Adipocyte (in vitro differentiated cells): ENCODE results near the gene CALCOCO1.
"Not testable (repeated sequence)": the region's sequence is repeated elsewhere in the genome, so short reads cannot be mapped to it uniquely, and the experiment has no call there.

Source experiments
- DNase-seq: peaks from one replicate; pipeline ENCODE4 v3.0.0-alpha.2; 2015; ENCODE audit warnings: low read depth
- H3K27me3 ChIP-seq: replicated peaks from 2 replicates; pipeline ENCODE4 v1.7.0; 2013; ENCODE audit warnings: mild to moderate bottlenecking, low read length, moderate library complexity; ENCODE audit not compliant: control insufficient read depth, insufficient read depth
- H3K36me3 ChIP-seq: 2 replicates; pipeline ENCODE4 v1.7.0; 2013; ENCODE audit warnings: low read length, mild to moderate bottlenecking, moderate library complexity; ENCODE audit not compliant: control insufficient read depth, insufficient read depth, severe bottlenecking
- H3K4me1 ChIP-seq: 2 replicates; pipeline ENCODE4 v1.7.0; 2013; ENCODE audit warnings: mild to moderate bottlenecking, low read length, moderate library complexity; ENCODE audit not compliant: control insufficient read depth, insufficient read depth
- H3K4me3 ChIP-seq: 2 replicates; pipeline ENCODE4 v1.7.0; 2013; ENCODE audit warnings: mild to moderate bottlenecking, low read length, moderate library complexity
- H3K9ac ChIP-seq: 2 replicates; pipeline ENCODE4 v1.7.0; 2013; ENCODE audit warnings: mild to moderate bottlenecking, low read length, moderate library complexity
- H3K9me3 ChIP-seq: 2 replicates; pipeline ENCODE4 v1.7.0; 2013; ENCODE audit warnings: mild to moderate bottlenecking, low read length, moderate library complexity; ENCODE audit not compliant: control insufficient read depth

The CALCOCO1 gene, protein sequence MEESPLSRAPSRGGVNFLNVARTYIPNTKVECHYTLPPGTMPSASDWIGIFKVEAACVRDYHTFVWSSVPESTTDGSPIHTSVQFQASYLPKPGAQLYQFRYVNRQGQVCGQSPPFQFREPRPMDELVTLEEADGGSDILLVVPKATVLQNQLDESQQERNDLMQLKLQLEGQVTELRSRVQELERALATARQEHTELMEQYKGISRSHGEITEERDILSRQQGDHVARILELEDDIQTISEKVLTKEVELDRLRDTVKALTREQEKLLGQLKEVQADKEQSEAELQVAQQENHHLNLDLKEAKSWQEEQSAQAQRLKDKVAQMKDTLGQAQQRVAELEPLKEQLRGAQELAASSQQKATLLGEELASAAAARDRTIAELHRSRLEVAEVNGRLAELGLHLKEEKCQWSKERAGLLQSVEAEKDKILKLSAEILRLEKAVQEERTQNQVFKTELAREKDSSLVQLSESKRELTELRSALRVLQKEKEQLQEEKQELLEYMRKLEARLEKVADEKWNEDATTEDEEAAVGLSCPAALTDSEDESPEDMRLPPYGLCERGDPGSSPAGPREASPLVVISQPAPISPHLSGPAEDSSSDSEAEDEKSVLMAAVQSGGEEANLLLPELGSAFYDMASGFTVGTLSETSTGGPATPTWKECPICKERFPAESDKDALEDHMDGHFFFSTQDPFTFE

DNA sequence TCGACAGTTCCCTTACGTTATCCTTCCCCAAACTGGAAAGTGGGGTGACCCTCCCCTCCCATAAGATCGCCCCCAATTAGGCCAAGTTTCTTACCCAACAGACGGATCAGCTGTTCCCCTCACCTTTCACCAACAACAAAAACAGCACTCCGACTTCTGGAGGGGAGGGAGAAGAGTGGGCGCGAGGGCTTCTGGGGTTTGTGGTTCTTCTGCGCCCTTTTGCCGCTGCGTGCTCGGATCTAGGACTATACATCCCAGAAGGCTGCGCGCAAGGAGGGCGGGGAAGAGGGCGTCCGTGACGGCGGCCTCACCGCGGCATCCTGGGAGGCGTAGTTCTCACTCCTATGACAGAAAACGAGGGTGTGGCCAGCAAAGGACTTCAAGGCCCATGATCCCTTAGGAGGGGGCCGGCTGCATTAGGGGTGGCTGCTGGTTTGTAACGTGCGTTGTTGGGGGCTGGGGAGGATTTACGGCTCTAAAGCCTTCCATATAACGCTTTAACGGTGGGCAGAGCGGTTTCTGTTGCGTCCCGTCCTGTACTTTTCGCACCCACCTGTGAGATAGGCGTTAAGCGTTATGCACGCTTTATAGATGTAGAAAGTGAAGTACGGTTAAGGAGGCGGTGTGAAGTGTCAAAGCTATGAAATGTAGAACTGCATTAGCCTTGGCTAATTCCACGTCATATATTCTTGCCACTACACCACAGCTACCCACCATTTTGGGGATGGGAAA is at the start of gene CALCOCO1:
Gene CALCOCO1 (minus strand): TSS at position 143 of the 732 bp plus-strand sequence. CDS start 2,210 bp downstream, outside the sequence.
- Histone ChIP-seq H3K36me3 (peaks cover 26% of the 10 kb centered on the region), H3K4me3 (peak within 1 kb of the TSS; percentile 94), H3K27me3 (no peaks in the 10 kb centered on the region)

DNA sequence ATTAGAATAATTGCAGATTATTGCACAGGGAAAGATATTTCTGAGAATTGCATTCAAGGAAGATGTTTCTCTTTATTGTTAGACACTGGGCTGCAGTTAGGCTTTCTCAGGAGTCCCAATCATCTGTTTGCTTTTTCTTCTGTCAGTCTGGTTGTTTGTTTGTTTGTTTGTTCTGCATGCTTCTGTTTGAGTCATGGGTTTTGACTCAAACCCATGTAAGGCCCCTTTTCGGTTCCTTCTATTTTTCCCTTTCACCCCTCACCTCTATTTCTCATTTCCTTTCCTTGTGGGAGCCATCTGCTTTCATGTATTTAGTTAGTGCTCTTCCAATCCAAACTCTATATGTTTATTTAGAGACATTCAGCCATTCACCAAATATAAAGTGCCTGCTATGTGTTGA is 49.6 kb upstream of the CALCOCO1 start:
- Histone ChIP-seq H3K4me3 (no peak overlapping the region), H3K4me1 (peaks cover 41% of the 10 kb centered on the region), H3K36me3 (no peaks in the 10 kb centered on the region), H3K27me3 (peaks cover 19% of the 10 kb centered on the region), H3K9me3 (no peaks in the 10 kb centered on the region), H3K9ac (peak overlapping the region; percentile 53)
- DNase-seq = no peak

More for the DNA sequence above, at the start of gene CALCOCO1:
- Histone ChIP-seq H3K9ac (peak within 1 kb of the TSS; percentile 93), H3K4me1 (peaks cover 30% of the 10 kb centered on the region), H3K9me3 (no peaks in the 10 kb centered on the region)
- peak; percentile 99 for DNase-seq

DNA sequence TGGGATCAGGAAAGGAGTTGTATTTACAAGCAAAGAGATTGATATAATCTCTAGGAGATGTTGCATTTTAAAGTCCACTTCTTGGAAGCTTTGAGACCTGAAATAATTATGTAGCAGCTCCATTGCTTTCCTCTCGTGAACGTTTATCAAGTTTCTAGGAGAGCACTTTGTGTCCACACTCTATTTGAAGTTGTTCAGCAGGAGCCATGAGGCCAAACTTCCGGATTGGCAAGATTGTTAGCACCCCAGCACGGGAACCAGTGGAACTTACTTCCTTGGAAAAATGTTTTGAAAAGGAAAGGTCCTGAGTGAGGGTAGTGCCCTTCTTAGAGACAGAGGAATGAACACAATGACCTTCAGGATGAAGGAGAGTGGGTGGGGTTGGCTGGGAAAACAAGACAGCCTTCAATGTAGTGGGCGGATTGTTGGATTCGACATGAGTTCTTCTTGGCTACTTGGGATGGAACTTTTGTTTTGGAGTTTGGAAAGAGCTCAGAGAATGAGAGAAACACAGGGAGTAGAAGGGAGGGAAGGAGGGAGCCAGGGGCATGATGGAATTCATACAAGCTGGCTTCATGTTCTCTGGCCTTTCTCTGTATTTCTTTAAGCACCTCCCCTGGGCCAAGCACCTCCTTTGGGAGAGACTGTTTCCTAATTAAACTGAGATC is 48.4 kb upstream of the CALCOCO1 start:
- no peaks in the 10 kb centered on the region for H3K36me3 ChIP-seq
- H3K27me3 ChIP-seq = peaks cover 6% of the 10 kb centered on the region
- peak overlapping the region; percentile 31 for H3K4me3 ChIP-seq
- H3K4me1 ChIP-seq = peaks cover 52% of the 10 kb centered on the region
- no peaks in the 10 kb centered on the region for H3K9me3 ChIP-seq
- DNase-seq = no peak
- H3K9ac ChIP-seq = peak overlapping the region; percentile 53

DNA sequence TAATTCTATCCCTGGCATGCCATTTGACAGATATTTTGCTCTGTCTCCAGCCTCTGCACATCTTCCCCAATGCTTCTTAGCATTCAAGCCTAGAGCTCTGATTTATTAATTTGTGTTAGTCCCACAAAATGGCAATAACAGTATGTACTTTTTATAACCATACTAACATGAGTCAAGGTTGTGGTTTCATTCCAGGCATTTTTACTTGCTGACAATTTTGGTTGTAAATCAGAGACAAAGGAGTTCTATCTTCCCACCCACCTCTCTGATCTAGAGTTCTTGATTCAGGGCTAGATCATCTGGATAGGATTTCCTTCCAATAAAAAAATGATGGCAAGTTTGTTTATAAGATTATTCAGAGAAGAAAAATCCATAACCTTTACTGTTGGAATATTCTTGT is 43.0 kb upstream of the CALCOCO1 start:
- no peaks in the 10 kb centered on the region for H3K27me3 ChIP-seq
- H3K36me3 ChIP-seq = no peaks in the 10 kb centered on the region
- H3K9ac ChIP-seq = peak overlapping the region; percentile 73
- peaks cover 36% of the 10 kb centered on the region for H3K4me1 ChIP-seq
- peak overlapping the region; percentile 24 for H3K4me3 ChIP-seq
- DNase-seq = peak; percentile 67
- H3K9me3 ChIP-seq = no peaks in the 10 kb centered on the region

DNA sequence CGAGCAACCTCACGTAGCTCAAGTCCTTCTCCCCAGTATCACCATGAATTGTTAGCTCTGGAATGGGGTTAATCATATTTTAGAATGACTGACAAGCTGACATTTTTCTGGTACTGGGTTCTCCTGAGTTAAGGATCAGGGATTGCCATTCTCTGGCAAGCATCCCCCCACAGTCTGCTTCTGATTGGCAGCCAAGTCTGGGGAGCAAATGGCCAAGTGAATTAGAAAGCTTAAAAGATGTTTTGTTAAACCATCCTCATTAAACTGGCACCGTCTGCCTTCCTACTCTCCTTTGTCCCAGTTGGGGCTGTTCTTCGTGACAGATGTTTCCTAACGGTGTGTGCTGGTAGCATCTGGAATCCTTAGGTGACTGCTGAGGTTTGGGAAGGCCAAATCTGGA is 41.7 kb upstream of the CALCOCO1 start:
- DNase-seq = no peak
- Histone ChIP-seq H3K4me3 (peak overlapping the region; percentile 53), H3K9ac (peak overlapping the region; percentile 72), H3K9me3 (no peaks in the 10 kb centered on the region), H3K4me1 (peaks cover 33% of the 10 kb centered on the region), H3K27me3 (no peaks in the 10 kb centered on the region), H3K36me3 (no peaks in the 10 kb centered on the region)

DNA sequence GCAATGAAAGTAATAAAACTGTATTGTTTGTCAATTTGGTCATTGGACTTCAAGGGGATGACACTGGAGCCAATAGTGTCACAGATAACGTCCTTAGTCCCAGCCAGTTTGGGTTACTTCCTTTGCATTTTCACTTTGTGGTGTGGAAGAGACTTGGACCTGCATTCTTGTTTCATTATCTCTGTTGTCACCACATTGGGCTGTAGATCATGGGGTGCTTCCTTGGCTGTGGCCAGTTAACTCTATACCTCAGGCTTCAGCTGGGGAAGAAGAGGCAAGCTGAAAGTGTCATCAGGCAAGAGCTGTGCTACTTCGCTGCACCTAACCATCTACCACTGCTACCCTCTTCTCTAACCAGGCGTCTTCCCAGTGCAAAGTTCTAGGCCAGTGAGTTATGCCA is 39.6 kb upstream of the CALCOCO1 start:
- no peaks in the 10 kb centered on the region for H3K9me3 ChIP-seq
- H3K9ac ChIP-seq = no peak overlapping the region
- no peak for DNase-seq
- no peak overlapping the region for H3K4me3 ChIP-seq
- peaks cover 13% of the 10 kb centered on the region for H3K27me3 ChIP-seq
- H3K4me1 ChIP-seq = peaks cover 30% of the 10 kb centered on the region
- H3K36me3 ChIP-seq = no peaks in the 10 kb centered on the region

DNA sequence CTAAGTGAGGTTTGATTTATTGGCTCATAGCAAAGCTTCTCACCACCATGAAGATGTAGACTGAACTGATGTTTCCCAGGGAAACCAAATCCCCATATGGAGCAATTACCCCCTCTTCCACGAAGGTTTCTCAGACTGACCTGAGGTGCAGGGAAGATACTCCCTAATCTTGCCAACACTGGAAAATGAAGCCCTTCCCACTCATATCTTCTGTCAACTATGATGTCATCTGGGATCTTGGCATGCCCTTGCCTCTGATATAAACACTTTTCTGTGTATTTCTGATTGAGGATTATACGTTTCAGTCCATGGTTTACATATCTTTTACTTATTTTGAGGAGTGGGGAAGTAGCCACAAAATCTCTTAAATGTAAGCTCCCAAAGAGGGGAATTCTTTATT is 38.6 kb upstream of the CALCOCO1 start:
- Histone ChIP-seq H3K27me3 (peaks cover 20% of the 10 kb centered on the region), H3K9me3 (no peaks in the 10 kb centered on the region), H3K4me1 (peaks cover 22% of the 10 kb centered on the region), H3K36me3 (no peaks in the 10 kb centered on the region), H3K4me3 (no peak overlapping the region), H3K9ac (no peak overlapping the region)
- no peak for DNase-seq

DNA sequence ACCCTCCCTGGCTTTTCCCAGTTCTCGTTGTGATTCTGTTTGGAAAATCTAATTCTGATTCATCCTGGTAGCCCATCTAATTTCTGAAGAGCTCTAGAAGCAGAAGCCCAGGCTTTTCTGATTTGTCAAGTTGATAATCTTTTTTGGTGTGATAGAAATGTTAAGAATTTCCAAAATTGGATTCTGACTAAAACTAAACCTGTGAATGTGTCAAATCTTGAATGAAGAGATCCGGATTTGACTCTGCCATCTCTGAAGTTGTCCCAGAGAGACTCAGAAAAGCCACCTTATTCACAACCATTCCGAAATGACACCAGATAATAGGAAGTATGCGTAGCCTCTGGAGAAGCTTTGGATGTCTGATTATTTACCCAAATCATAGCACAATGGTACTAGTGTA is 37.4 kb upstream of the CALCOCO1 start:
- Histone ChIP-seq H3K27me3 (peaks cover 29% of the 10 kb centered on the region), H3K36me3 (no peaks in the 10 kb centered on the region), H3K4me3 (no peak overlapping the region), H3K9me3 (no peaks in the 10 kb centered on the region), H3K4me1 (peaks cover 15% of the 10 kb centered on the region), H3K9ac (no peak overlapping the region)
- DNase-seq = no peak

DNA sequence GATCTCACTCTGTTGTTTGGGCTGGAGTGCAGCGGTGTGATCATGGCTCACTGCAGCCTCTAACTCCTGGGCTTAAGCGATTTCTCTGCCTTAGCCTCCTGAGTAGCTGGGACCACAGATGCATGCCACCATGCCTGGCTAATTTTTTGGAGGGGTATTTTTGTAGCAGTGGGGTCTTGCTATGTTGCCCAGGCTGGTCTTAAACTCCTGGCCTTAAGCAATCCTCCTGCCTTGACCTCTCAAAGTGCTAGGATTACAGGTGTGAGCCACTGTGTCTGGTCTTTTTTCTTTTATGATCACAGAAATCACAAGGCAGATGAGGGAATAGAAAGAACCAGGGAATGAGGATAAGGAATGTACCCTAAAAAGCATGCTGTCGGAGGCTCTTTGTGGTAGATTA is 35.5 kb upstream of the CALCOCO1 start:
- peaks cover 47% of the 10 kb centered on the region for H3K27me3 ChIP-seq
- H3K4me1 ChIP-seq, H3K4me3 ChIP-seq, H3K9ac ChIP-seq, H3K36me3 ChIP-seq, DNase-seq, H3K9me3 ChIP-seq: not testable (repeated sequence)

DNA sequence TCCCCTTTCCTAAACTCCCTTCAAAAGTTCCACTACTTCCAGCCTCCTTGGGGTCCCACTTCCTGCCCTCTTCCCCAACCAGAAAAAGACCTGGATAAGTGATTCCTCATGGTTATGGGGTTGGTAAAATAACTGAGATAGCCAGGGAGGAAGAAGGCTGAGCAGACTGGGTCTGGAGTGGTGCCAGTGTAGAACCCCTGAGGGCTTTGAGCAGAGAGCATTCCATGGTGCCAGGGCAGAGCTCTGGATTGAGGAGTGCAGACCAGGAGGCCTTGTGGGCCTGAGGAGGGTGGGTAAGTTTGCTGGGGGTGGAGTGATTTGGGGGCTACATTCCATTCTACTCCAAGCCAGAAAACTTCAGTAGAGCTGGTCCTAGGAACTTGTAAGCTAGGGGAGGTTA is 34.1 kb upstream of the CALCOCO1 start:
- no peaks in the 10 kb centered on the region for H3K9me3 ChIP-seq
- no peaks in the 10 kb centered on the region for H3K4me1 ChIP-seq
- no peak for DNase-seq
- H3K27me3 ChIP-seq = peaks cover 52% of the 10 kb centered on the region
- H3K9ac ChIP-seq = no peak overlapping the region
- no peak overlapping the region for H3K4me3 ChIP-seq
- no peaks in the 10 kb centered on the region for H3K36me3 ChIP-seq

DNA sequence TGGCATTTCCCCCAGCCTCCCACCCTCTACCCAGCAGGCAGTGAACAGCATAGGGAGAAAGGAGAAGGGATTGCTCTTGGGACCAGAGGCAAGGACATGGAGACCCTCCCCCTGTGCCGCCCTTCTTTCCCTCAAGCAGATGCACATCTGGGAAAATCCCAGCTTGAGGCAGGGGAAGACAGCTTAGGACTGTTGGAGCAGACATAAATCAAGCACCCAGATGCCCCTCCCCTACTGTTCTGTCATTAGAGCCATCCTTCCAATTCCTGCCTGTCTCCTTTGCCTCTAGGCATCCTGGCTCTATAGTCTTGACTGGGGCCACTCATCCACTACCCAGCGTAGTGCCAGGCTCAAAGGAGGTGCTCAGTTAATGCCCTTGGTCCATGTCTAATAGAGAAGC is 32.0 kb upstream of the CALCOCO1 start:
- peaks cover 62% of the 10 kb centered on the region for H3K27me3 ChIP-seq
- DNase-seq = no peak

More for the DNA sequence above, 32.0 kb upstream of the CALCOCO1 start:
- Histone ChIP-seq H3K4me3 (no peak overlapping the region), H3K9ac (no peak overlapping the region), H3K9me3 (no peaks in the 10 kb centered on the region), H3K36me3 (no peaks in the 10 kb centered on the region), H3K4me1 (peaks cover 9% of the 10 kb centered on the region)
